Measurements from ENCODE around the gene TMEM213. TPM values are rescaled to one million over a fixed set of nuclear protein-coding genes. Genes with fewer than 3 reads are reported as not detected.

The TMEM213 gene, protein sequence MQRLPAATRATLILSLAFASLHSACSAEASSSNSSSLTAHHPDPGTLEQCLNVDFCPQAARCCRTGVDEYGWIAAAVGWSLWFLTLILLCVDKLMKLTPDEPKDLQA
- polyA plus RNA-seq (2011; rRNA removed) = not detected in 2 replicates
- polyA minus RNA-seq (2011; rRNA and poly(A)+ RNA removed) = not detected in 2 replicates

DNA sequence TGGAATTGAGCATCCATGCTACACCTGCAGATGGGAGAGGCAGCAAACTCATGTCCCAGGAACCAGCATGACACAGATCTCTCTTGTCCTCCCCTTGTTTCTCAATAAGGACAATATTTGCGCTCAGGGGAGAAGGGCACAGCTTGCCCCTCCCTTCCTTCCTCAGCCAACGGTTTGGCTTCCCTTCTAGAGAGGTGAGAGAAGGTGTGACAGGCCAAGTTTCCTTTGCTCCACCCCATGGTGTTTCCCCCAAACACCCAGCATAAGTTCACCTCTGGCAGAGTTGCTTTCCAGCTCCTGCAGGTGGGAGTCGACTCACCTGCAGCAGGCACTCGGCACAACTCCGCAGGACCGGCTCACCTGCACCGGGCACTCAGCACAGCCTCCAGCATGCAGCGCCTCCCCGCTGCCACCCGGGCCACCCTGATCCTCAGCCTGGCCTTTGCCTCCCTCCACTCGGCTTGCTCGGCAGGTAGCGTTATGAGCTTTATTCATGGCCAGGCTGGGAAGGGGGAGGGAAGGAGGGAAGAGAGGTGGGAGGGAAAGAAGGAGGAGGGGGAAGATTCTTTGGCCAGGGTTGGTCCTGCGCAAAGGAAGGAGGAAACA, at the start of gene TMEM213, which contains the start of gene ATP6V0A4:
TMEM213 (plus strand) TSS at position 280 of the 606 bp plus-strand sequence; CDS start at position 391, 111 bp downstream.
ATP6V0A4 (minus strand) TSS at position 482 of the 606 bp plus-strand sequence. CDS start 26,949 bp downstream, outside the sequence.
- ChIA-PET POLR2A (interaction anchor here (0.6 kb wide), 1 partner anchor 1533 kb away, joined by 3 read pairs; no protein-coding TSS in a partner anchor), CTCF (interaction anchor here (0.6 kb wide), 1 partner anchor 10 kb away, joined by 3 read pairs; no protein-coding TSS in a partner anchor)
- Histone ChIP-seq H3K9me3 (ENCODE audit: control insufficient read depth, insufficient read depth, low read length) (0 out of 2 replicates have a peak, but pooled peaks cover 2% of the 10 kb centered on the region), H3K4me3 (ENCODE audit: low read depth, low read length) (no peak within 1 kb of the TSS), H3K27me3 (ENCODE audit: control insufficient read depth, insufficient read depth, low read length) (peaks cover 6% of the 10 kb centered on the region), H3K27ac (ENCODE audit: low read depth, low read length) (no peak within 1 kb of the TSS)
- TF ChIP-seq, protein P1, sequence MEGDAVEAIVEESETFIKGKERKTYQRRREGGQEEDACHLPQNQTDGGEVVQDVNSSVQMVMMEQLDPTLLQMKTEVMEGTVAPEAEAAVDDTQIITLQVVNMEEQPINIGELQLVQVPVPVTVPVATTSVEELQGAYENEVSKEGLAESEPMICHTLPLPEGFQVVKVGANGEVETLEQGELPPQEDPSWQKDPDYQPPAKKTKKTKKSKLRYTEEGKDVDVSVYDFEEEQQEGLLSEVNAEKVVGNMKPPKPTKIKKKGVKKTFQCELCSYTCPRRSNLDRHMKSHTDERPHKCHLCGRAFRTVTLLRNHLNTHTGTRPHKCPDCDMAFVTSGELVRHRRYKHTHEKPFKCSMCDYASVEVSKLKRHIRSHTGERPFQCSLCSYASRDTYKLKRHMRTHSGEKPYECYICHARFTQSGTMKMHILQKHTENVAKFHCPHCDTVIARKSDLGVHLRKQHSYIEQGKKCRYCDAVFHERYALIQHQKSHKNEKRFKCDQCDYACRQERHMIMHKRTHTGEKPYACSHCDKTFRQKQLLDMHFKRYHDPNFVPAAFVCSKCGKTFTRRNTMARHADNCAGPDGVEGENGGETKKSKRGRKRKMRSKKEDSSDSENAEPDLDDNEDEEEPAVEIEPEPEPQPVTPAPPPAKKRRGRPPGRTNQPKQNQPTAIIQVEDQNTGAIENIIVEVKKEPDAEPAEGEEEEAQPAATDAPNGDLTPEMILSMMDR (IDR thresholded peaks at IDR 0.05; ENCODE audit: low read depth, low read length) = no peak
- DNase-seq (ENCODE audit: low read depth, low spot score) = no peak

DNA sequence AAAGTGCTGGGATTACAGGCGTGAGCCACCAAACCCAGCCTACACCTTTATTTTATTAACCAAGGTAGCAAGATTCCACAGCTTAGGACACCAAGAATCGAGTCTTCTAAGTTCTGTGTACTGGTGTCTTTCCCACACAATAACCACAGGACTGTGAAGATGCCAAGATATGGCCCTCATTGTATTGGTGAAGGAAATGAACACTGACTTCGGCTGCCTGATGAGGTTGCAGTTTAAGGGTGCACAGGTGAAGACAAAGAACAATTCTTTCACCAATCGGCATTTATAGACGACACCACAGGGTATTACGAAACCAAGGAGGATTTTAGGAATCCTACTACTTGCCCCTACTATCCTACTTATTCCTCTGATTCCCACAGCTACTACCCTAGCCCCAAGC, 49.1 kb upstream of the TMEM213 start:
- Histone ChIP-seq H3K27ac (ENCODE audit: low read depth, low read length) (no peak overlapping the region), H3K4me3 (ENCODE audit: low read depth, low read length) (no peak overlapping the region), H3K9me3 (ENCODE audit: control insufficient read depth, insufficient read depth, low read length) (peaks cover 2% of the 10 kb centered on the region; the same call in 1 of the 2 replicates), H3K27me3 (ENCODE audit: control insufficient read depth, insufficient read depth, low read length) (no peaks in the 10 kb centered on the region)
- ChIA-PET POLR2A (no interaction called here), CTCF (interaction anchor here (0.7 to 2.5 kb wide), 2 partner anchors 10 to 586 kb away, joined by 3 to 10 read pairs; no protein-coding TSS in a partner anchor)
- no peak for DNase-seq (ENCODE audit: low read depth, low spot score)
- TF ChIP-seq, protein P1 (IDR thresholded peaks at IDR 0.05; ENCODE audit: low read depth, low read length) = no peak

DNA sequence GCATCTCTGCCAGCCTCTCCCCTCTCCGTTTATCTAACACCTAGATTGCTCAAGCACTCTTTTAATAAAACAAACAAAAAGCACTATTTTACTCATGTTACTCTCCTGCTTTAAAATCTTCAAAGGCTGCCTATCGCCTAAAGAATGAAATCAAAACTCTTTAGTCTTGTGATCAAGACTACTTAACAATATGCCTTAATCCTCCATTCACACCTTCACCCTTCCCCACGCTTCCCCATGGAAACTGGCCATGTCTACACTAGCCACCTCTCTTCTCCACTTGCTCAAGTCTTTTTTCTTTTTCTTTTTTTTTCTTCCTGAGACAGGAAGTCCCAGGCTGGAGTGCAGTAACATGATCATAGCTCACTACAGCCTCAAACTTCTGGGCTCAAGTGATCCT, 47.8 kb upstream of the TMEM213 start:
- POLR2A ChIA-PET = no interaction called here
- no peak overlapping the region for H3K27ac ChIP-seq (ENCODE audit: low read depth, low read length)
- TF ChIP-seq, protein P1 (IDR thresholded peaks at IDR 0.05; ENCODE audit: low read depth, low read length) = no peak
- H3K9me3 ChIP-seq (ENCODE audit: control insufficient read depth, insufficient read depth, low read length) = peaks cover 2% of the 10 kb centered on the region; the same call in 1 of the 2 replicates
- H3K27me3 ChIP-seq (ENCODE audit: control insufficient read depth, insufficient read depth, low read length) = no peaks in the 10 kb centered on the region
- no peak overlapping the region for H3K4me3 ChIP-seq (ENCODE audit: low read depth, low read length)
- CTCF ChIA-PET = no interaction called here
- no peak for DNase-seq (ENCODE audit: low read depth, low spot score)

DNA sequence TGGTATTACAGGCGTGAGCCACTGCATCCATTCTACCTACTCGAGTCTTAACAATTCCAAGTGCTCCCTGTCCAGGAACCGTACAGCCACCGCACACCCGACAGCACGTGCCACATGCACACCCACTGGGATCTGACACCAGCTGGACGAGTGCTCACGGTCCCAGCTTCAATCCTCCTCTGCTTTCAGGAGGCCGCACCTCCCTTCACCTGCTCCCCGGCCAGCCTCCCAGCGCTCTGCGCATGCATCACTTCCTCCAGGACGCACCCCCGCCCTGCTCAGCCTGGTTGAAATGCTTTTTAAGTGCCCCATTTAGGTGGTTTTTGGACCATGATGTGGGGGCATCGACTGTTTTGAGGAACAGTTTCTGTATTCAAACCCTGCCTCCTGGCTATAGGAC, 47.3 kb upstream of the TMEM213 start:
- TF ChIP-seq, protein P1 (IDR thresholded peaks at IDR 0.05; ENCODE audit: low read depth, low read length) = no peak
- CTCF ChIA-PET = interaction anchor here (1.4 kb wide), 1 partner anchor 12 kb away, joined by 3 read pairs; no protein-coding TSS in a partner anchor
- Histone ChIP-seq H3K4me3 (ENCODE audit: low read depth, low read length) (no peak overlapping the region), H3K27me3 (ENCODE audit: control insufficient read depth, insufficient read depth, low read length) (no peaks in the 10 kb centered on the region), H3K27ac (ENCODE audit: low read depth, low read length) (no peak overlapping the region), H3K9me3 (ENCODE audit: control insufficient read depth, insufficient read depth, low read length) (peaks cover 2% of the 10 kb centered on the region; the same call in 1 of the 2 replicates)
- POLR2A ChIA-PET = no interaction called here
- DNase-seq (ENCODE audit: low read depth, low spot score) = no peak
